ENCODE measurements around the gene HSPA1B. TPM values are rescaled to one million over a fixed set of nuclear protein-coding genes. Genes with fewer than 3 reads are reported as not detected.
"Not testable (repeated sequence)": the region's sequence is repeated elsewhere in the genome, so short reads cannot be mapped to it uniquely, and the experiment has no call there.

The HSPA1B gene
- total RNA-seq, 1 experiment from 2014 or later: 85.1 TPM

DNA sequence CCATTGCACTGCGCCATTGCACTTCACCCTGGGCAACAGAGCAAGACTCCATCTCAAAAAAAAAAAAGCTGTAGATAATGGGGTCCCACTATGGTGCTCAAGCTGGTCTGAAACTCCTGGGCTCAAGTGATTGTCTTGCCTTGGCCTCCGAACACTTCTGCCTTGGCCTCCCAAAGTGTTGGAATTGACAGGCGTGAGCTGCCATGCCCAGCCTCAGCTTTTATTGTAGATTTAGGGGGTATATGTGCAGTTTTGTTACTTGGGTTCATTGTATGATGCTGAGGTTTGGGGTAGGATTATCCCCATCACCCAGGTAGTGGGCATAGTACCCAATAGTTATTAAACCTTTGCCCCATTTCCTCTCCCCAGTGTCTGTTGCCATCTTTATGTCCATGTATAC lies 11.4 kb downstream of the HSPA1B start:
- Histone ChIP-seq H3K4me2 (ENCODE audit: insufficient read depth, insufficient read length, low read length) (peak overlapping the region; percentile 1), H2AFZ (ENCODE audit: low read length) (no peak overlapping the region), H2BK20ac (ENCODE audit: low read depth, low read length, poor library complexity, severe bottlenecking) (no peak overlapping the region), H4K91ac (ENCODE audit: insufficient read length, low read depth, low read length) (no peak overlapping the region), H3K79me2 (ENCODE audit: insufficient read depth, low read length) (peaks cover 20% of the 10 kb centered on the region; the same call in 1 of the 2 replicates), H2BK15ac (ENCODE audit: low read depth, low read length) (no peak overlapping the region), H2BK120ac (ENCODE audit: low read depth, low read length, poor library complexity, severe bottlenecking) (no peak overlapping the region), H3K23ac (ENCODE audit: insufficient read length, low read depth, low read length) (no peak overlapping the region), H2BK12ac (ENCODE audit: insufficient read length, low read depth, low read length) (no peak overlapping the region), H3K27me3 (ENCODE audit: insufficient read depth, low read length) (no peaks in the 10 kb centered on the region), H4K5ac (ENCODE audit: insufficient read length, low read depth, low read length) (no peak overlapping the region), H3K4ac (ENCODE audit: low read depth, low read length) (no peak overlapping the region), H3K23me2 (ENCODE audit: insufficient read length, low read depth, low read length, poor library complexity, severe bottlenecking) (peaks cover 27% of the 10 kb centered on the region), H3K18ac (ENCODE audit: insufficient read length, low read depth, low read length) (no peak overlapping the region), H2BK5ac (ENCODE audit: insufficient read length, low read length) (no peak overlapping the region), H3T11ph (ENCODE audit: low read length) (no peak overlapping the region), H4K8ac (replicated peaks; ENCODE audit: insufficient read length, low read depth, low read length) (no peak overlapping the region), H3K79me1 (ENCODE audit: insufficient read depth, low read depth, low read length, poor library complexity, severe bottlenecking) (peaks cover 3% of the 10 kb centered on the region), H3K56ac (ENCODE audit: insufficient read length, low read depth, low read length) (no peak overlapping the region), H3K9me3 (ENCODE audit: control insufficient read depth, low read depth, low read length) (no peaks in the 10 kb centered on the region), H4K20me1 (ENCODE audit: control insufficient read depth, insufficient read depth, insufficient read length) (peaks cover 2% of the 10 kb centered on the region), H2AK5ac (ENCODE audit: insufficient read length, low read length) (no peak overlapping the region), H3K4me1 (ENCODE audit: insufficient read depth, low read length) (no peaks in the 10 kb centered on the region), H3K27ac (ENCODE audit: insufficient read length, low read depth, low read length) (no peak overlapping the region), H3K9ac (ENCODE audit: extremely low read depth, insufficient read length, low read length) (no peak overlapping the region), H3K14ac (ENCODE audit: insufficient read depth, low read length) (no peak overlapping the region)
- Mint-ChIP-seq H3K4me3 (peak overlapping the region; percentile 10 to 98; a peak in 3 of 5 replicates), H3K36me3 (ENCODE audit: insufficient read depth in 1 of 3, low read depth in 3 of 3) (peaks cover 61 to 67% (median 61%) of the 10 kb centered on the region in 3 experiments), H3K4me1 (peaks cover 13 to 22% of the 10 kb centered on the region in 2 experiments), H3K27ac (peak overlapping the region in 1 of 3 experiments; percentile 72; a peak in 1 of 7 replicates), H3K9me3 (peaks cover 0 to 6% of the 10 kb centered on the region in 2 experiments; a peak in 2 of 5 replicates), H3K27me3 (ENCODE audit: low read depth) (no peaks in the 10 kb centered on the region)
- no CpG with 5 or more reads among the region's 3 CpGs for WGBS (ENCODE audit: extremely low coverage, insufficient read length, low lambda C conversion rate)
- DNase-seq: no peak
- TF ChIP-seq, protein P1, sequence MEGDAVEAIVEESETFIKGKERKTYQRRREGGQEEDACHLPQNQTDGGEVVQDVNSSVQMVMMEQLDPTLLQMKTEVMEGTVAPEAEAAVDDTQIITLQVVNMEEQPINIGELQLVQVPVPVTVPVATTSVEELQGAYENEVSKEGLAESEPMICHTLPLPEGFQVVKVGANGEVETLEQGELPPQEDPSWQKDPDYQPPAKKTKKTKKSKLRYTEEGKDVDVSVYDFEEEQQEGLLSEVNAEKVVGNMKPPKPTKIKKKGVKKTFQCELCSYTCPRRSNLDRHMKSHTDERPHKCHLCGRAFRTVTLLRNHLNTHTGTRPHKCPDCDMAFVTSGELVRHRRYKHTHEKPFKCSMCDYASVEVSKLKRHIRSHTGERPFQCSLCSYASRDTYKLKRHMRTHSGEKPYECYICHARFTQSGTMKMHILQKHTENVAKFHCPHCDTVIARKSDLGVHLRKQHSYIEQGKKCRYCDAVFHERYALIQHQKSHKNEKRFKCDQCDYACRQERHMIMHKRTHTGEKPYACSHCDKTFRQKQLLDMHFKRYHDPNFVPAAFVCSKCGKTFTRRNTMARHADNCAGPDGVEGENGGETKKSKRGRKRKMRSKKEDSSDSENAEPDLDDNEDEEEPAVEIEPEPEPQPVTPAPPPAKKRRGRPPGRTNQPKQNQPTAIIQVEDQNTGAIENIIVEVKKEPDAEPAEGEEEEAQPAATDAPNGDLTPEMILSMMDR (conservative IDR thresholded peaks at IDR 0.05): no peak

DNA sequence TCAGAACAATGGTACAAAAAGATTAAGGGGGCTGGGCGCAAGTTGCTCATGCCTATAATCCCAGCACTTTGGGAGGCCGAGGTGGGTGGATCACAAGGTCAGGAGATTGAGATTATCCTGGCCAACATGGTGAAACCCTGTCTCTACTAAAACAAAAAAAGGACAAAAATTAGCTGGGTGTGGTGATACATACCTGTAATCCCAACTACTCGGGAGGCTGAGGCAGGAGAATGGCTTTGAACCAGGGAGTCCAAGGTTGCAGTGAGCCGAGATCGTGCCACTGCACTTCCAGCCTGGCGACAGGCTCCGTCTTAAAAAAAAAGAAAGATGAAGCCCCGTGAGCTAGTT lies 12.2 kb downstream of the HSPA1B start:
- H3K27me3 ChIP-seq (ENCODE audit: insufficient read depth, low read length); H3K27me3 Mint-ChIP-seq (ENCODE audit: low read depth); H3T11ph ChIP-seq (ENCODE audit: low read length); H2BK5ac ChIP-seq (ENCODE audit: insufficient read length, low read length); H2AFZ ChIP-seq (ENCODE audit: low read length); H2BK120ac ChIP-seq (ENCODE audit: low read depth, low read length, poor library complexity, severe bottlenecking); H2BK20ac ChIP-seq (ENCODE audit: low read depth, low read length, poor library complexity, severe bottlenecking); DNase-seq; H2BK15ac ChIP-seq (ENCODE audit: low read depth, low read length); H3K27ac ChIP-seq (ENCODE audit: insufficient read length, low read depth, low read length); H3K9ac ChIP-seq (ENCODE audit: extremely low read depth, insufficient read length, low read length); H3K56ac ChIP-seq (ENCODE audit: insufficient read length, low read depth, low read length); H4K8ac ChIP-seq (replicated peaks; ENCODE audit: insufficient read length, low read depth, low read length); H3K4ac ChIP-seq (ENCODE audit: low read depth, low read length); H2AK5ac ChIP-seq (ENCODE audit: insufficient read length, low read length); H3K9me3 Mint-ChIP-seq; H4K5ac ChIP-seq (ENCODE audit: insufficient read length, low read depth, low read length); H3K23ac ChIP-seq (ENCODE audit: insufficient read length, low read depth, low read length); H4K20me1 ChIP-seq (ENCODE audit: control insufficient read depth, insufficient read depth, insufficient read length); H3K9me3 ChIP-seq (ENCODE audit: control insufficient read depth, low read depth, low read length); H2BK12ac ChIP-seq (ENCODE audit: insufficient read length, low read depth, low read length); H3K14ac ChIP-seq (ENCODE audit: insufficient read depth, low read length); H4K91ac ChIP-seq (ENCODE audit: insufficient read length, low read depth, low read length); H3K4me1 ChIP-seq (ENCODE audit: insufficient read depth, low read length); H3K4me2 ChIP-seq (ENCODE audit: insufficient read depth, insufficient read length, low read length); H3K79me1 ChIP-seq (ENCODE audit: insufficient read depth, low read depth, low read length, poor library complexity, severe bottlenecking); H3K18ac ChIP-seq (ENCODE audit: insufficient read length, low read depth, low read length): not testable (repeated sequence)
- Mint-ChIP-seq H3K27ac (peak overlapping the region in 1 of 3 experiments; percentile 72; a peak in 1 of 7 replicates), H3K36me3 (ENCODE audit: insufficient read depth in 1 of 3, low read depth in 3 of 3) (peaks cover 60 to 67% (median 61%) of the 10 kb centered on the region in 3 experiments), H3K4me3 (peak overlapping the region in 1 of 2 experiments; percentile 98; a peak in 1 of 5 replicates), H3K4me1 (peaks cover 11 to 22% of the 10 kb centered on the region in 2 experiments)
- WGBS (ENCODE audit: extremely low coverage, insufficient read length, low lambda C conversion rate): no CpG with 5 or more reads among the region's 8 CpGs
- Histone ChIP-seq H3K79me2 (ENCODE audit: insufficient read depth, low read length) (peaks cover 20% of the 10 kb centered on the region; the same call in 1 of the 2 replicates), H3K23me2 (ENCODE audit: insufficient read length, low read depth, low read length, poor library complexity, severe bottlenecking) (peaks cover 27% of the 10 kb centered on the region)

Measured in H9 (cell line).